HG02571 (cell line): ENCODE measurements around the gene EHD2.
"Not testable (repeated sequence)": the region's sequence is repeated elsewhere in the genome, so short reads cannot be mapped to it uniquely, and the experiment has no call there.

ENCODE experiments used
- ATAC-seq: cut with Tn5 transposase; IDR thresholded peaks from one replicate; pipeline ENCODE4 v1.9.1; 2021; ENCODE audit warnings: mild to moderate bottlenecking, moderate library complexity; ENCODE audit not compliant: unreplicated experiment

The EHD2 gene

GRCh38 chr19:47745010-47745901 lies 32.0 kb downstream of the EHD2 start, which contains the start of gene NOP53:
NOP53 (plus strand) TSS chr19:47745546; CDS start chr19:47745560, 14 bp downstream.
- peak; percentile 59 for ATAC-seq

DNA sequence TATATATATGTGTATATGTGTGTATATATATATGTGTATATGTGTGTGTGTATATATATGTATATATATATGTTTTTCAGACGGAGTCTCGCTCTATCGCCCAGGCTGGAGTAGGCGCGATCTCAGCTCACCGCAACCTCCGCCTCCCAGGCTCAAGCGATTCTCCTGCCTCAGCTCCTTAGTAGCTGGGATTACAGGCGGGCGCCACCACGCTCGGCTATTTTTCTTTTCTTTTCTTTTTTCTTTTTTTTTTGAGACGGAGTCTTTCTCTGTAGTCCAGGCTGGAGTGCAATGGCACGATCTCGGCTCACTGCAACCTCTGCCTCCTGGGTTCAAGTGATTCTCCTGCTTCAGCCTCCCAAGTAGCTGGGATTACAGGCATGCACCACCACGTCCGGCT lies 32.9 kb downstream of the EHD2 start:
- not testable (repeated sequence) for ATAC-seq

GRCh38 chr19:47749326-47749725 lies 36.1 kb downstream of the EHD2 start:
- no peak for ATAC-seq

- ATAC-seq: no peak
These were observed 37.5 kb downstream of the EHD2 start for GRCh38 chr19:47750752-47751151.

DNA sequence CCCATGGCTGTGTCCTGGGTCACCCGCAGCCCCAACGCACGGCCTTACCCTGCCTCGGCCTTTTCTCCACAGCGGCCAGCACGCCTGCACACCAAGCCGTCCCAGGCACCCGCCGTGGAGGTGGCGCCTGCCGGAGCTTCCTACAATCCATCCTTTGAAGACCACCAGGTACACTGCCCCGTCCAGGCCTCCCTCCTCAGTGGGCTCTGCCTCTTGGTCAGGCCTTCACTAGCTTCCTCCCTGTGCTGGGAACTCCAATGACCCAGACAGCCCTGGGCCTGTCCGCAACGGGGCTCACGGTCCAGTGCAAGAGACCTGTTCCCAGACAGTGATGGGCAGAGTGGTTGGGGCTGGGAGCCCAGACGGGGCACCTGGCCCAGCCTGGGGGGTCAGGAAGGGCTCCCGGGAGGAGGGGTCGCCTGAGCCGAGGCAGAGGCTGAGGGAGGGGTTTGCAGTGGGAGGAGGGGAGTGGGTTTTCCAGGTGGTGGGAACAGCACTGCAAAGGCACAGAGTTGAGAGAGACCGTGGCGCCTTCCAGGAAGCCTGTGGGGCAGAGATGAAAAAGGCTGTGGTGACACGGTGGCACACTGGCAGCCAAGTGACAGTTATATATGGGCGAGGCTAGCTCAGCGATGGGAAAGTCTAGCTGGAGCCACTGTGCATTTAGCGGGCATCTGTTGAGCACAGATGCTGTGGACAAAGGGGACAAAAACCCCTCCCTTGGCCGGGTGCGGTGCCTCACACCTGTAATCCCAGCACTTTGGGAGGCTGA lies 39.4 kb downstream of the EHD2 start:
- no peak for ATAC-seq

DNA sequence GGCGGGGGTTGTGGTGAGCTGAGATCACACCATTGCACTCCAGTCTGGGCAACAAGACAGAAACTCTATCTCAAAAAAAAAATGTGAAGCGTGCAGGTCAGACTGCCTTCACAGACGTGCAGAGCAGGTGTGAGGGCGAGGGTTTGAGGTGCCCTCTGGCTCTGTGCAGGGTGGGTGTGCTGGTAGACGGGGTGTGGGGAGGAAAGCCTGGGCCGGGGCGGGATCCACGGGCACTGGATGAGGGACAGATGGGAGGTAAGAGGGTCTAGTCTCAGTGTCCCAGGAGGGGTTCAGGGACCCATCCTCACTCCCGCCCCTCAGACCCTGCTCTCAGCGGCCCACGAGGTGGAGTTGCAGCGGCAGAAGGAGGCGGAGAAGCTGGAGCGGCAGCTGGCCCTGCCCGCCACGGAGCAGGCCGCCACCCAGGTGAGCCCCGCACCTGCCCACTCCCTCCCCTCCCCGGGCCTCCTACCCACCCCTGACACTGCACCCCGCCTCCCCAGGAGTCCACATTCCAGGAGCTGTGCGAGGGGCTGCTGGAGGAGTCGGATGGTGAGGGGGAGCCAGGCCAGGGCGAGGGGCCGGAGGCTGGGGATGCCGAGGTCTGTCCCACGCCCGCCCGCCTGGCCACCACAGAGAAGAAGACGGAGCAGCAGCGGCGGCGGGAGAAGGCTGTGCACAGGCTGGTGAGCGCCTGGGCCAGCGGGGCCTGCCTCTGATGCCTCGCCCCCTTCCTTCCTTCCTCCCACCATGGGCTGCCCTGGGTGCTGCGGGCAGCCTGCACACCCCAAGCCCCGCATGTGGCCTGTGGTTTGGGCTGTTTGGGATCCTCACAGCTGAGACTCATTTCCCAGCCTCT lies 41.2 kb downstream of the EHD2 start:
- no peak for ATAC-seq

GRCh38 chr19:47755065-47755761 lies 42.0 kb downstream of the EHD2 start:
- ATAC-seq: no peak

- ATAC-seq: no peak
These were observed 42.8 kb downstream of the EHD2 start for GRCh38 chr19:47755762-47756626.

DNA sequence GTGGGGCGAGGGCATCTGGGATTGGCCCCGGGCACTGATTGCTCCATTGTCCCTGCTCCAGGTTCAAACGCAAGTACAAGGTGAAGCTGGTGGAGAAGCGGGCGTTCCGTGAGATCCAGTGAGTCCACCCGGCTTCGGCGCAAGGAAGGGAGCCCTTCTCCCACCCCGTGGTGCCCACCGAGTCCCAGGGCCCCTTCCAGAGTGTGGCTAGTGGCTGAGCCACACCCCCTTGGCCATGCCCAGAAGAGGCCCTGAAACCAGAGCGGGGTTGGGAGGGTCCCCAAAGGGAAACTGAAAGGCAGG lies 43.4 kb downstream of the EHD2 start:
- ATAC-seq: no peak

GRCh38 chr19:47756953-47757608 lies 43.9 kb downstream of the EHD2 start:
- no peak for ATAC-seq

GRCh38 chr19:47757617-47758442 lies 44.6 kb downstream of the EHD2 start:
- ATAC-seq: no peak

GRCh38 chr19:47758443-47758804 lies 45.2 kb downstream of the EHD2 start:
- ATAC-seq: no peak

DNA sequence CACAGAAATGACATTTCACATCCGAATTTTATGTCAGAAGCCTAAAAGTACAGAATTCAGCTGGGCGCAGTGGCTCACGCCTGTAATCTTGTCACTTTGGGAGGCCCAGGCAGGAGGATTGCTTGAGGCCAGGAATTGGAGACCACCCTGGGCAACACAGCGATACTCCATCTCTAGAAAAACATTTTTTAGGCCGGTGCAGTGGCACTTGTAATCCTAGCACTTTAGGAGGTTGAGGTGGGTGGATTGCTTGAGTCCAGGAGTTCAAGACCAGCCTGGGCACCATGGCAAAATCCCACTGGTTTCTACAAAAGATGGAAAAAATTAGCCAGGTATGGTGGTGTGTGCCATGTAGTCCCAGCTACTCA lies 47.4 kb downstream of the EHD2 start:
- ATAC-seq: no peak

DNA sequence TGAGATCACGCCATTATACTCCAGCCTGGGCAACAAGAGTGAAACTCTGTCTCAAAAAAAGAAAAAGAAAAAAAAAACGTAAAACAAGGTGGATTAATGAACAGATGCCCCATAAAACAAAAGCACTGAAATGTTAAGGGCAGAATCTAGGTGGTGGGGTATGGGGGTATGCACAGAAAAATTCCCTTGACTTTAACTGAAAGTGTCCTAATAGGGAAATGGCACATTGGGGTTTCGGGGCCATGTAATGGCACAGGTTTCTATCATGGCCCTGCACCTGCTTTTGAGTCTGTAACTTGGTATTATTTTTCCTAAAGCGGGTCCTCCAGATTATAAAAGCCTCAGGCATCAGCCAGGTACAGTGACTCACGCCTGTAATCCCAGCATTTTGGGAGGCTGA lies 48.3 kb downstream of the EHD2 start:
- no peak for ATAC-seq

- no peak for ATAC-seq
These were observed 48.9 kb downstream of the EHD2 start for GRCh38 chr19:47762151-47762550.

GRCh38 chr19:47762615-47763308 lies 49.5 kb downstream of the EHD2 start:
- ATAC-seq: no peak

DNA sequence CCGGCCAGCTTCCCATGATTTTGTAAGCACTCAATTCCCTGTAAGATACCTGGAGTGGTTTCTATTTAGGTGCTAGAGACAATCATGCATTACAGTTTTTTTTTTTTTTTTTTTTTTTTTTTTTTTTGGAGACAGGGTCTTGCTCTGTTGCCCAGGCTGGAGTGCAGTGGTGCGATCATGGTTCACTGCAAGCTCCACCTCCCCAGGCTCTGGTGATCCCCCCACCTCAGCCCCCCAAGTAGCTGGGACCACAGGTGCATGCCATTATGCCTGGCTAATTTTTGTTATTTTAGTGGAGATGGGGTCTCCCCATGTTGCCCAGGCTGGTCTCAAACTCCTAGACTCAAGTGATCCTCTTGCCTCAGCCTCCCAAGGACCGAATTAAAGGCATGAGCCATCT lies 51.5 kb downstream of the EHD2 start:
- ATAC-seq: not testable (repeated sequence)
